Activated CD4-positive, alpha-beta T cell treated with anti-CD3 and anti-CD28 coated beads for 24 hours (primary cell): Measurements from ENCODE around the gene SLC19A3.
"Not testable (repeated sequence)": the region's sequence is repeated elsewhere in the genome, so short reads cannot be mapped to it uniquely, and the experiment has no call there.

ENCODE experiments used
- DNase-seq, 2 donors: peaks; one replicate each; pipeline ENCODE4 v3.0.0-alpha.2; 2020; ENCODE audit warnings: low read depth in 2 of 2

The SLC19A3 gene

GRCh38 chr2:227717687-227718567 lies at the start of gene SLC19A3:
TSS of gene SLC19A3 (minus strand) at chr2:227718028. CDS start at chr2:227702318, 15,710 bp downstream.
- peak in 1 of 2 donors; percentile 1 for DNase-seq

DNA sequence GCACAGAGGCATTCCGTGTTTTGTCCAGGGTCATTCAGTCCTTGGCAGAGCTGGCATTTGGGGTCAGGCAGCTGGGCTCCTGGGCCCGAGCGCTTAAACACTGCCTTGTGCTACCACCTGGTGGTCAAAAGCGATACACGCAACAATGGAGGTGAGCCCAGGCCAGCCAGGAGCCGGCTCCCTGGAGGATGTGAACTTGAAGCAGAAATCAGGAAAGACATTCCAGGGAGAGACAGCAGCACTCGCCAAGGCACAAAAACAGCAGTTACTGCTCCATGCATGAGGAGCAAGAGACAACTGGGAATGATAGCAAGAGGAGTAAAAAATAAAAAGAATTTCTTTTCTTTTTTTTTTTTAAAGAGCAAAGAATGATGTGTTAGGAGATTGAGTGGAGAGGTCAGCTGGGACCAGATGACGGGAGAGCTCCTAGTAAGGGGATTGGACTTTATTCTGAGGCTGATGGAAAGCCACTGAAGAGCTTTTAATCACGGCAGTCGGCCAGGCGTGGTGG lies 48.6 kb upstream of the SLC19A3 start:
- DNase-seq: peak; percentile 34 to 41

GRCh38 chr2:227765788-227766372 lies 48.1 kb upstream of the SLC19A3 start:
- no peak for DNase-seq

- no peak for DNase-seq
Observed at GRCh38 chr2:227761740-227762476, 44.1 kb upstream of the SLC19A3 start.

DNA sequence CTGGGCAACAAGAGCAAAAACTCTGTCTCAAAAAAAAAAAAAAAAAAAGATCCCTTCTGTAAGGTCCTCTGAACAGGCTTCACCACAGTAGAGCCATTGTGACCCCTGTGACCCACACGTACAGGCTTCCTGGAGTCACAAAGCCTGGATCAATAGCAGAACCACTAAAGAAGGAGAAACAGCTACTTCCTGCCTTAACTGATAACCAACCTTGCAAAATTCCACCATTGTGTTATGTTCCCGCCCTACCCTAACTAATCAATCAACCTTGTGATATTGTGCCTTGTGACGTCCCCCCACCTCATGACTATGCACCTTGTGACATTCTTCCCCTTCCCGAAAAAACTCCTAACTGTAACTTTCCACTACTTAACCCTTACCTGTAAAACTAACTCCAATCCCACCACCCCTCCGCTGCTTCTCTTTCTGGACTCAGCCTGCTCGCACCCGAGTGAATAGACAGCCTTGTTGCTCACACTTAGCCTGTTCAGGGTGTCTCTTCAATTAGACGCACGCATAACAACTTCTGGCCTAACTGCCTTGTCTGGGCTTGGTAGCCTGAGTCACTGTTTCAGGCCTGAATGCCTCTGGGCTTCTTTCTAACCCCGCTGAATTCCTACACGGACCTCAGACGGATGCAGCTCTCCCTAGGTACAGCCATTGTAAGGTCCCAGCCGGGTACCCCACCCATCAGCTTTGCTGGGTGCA lies 41.7 kb upstream of the SLC19A3 start:
- DNase-seq: no peak

DNA sequence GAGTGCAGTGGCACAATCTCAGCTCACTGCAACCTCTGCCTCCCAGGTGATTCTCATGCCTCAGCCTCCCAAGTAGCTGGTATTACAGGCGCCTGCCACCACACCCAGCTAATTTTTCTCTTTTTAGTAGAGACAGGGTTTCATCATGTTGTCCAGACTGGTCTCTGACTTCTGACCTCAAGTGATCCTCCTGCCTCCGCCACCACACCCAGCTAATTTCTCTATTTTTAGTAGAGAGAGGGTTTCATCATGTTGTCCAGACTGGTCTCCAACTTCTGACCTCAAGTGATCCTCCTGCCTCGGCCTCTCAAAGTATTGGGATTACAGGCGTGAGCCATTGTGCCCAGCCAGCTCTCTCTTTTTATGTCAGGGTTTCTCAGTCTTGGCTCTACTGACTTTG lies 38.4 kb upstream of the SLC19A3 start:
- DNase-seq: not testable (repeated sequence)

DNA sequence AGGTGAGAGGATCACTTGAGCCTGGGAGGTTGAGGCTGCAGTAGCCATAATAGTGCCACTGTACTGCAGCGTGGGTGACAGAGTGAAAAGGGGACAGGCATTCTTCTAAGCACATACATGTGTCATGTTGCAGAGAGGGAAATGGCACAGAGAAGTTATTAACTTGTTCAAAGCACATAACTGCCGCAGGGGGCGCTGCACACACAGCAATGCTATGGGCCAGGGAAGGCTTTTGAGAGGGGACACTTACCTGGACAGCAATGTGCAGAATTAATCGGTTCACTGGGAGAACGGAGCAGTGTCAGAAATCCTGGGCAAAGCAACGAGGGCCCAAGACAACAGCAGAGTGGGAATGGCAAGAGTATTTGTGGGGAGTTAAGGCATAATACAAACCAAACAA lies 30.3 kb upstream of the SLC19A3 start:
- no peak for DNase-seq

- DNase-seq: no peak
Observed at GRCh38 chr2:227745594-227745993, 27.8 kb upstream of the SLC19A3 start, which contains the start of gene SCYGR8. TSS of gene SCYGR8 (plus strand) at chr2:227745894. CDS start at chr2:227745894, 0 bp downstream.

DNA sequence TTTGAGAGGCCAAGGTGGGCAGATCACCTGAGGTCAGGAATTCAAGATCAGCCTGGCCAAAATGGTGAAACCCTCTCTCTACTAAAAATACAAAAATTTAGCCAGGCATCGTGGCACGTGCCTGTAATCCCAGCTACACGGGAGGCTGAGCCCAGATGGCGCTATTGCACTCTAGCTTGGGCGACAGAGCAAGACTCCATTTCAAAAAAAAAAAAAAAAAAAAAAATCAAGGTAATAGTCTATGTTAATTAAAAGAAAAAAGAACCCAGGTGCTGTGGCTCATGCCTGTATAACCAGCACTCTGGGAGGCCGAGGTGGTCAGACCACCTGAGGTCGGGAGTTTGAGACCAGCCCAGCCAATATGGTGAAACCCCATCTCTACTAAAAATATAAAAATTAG lies 22.9 kb upstream of the SLC19A3 start:
- DNase-seq: not testable (repeated sequence)

DNA sequence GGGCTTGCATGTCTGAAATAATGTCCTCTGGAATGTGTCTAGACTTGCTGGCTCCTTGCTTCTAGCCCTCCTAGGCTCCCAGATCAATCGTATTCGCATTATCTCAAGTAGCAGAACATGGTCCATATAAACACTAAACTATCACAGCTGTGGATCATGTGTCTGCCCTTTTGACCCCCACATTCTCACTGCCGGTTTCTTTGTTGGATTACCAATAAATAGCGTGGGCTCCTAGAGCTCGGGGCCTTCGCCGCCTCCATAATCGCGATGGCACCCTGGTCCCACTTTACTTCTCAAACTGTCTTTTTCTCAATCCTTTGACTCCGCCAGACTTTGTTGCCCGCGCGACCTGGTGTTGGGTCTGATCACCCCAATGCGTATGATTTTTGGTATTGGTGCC lies 21.5 kb upstream of the SLC19A3 start:
- DNase-seq: no peak

DNA sequence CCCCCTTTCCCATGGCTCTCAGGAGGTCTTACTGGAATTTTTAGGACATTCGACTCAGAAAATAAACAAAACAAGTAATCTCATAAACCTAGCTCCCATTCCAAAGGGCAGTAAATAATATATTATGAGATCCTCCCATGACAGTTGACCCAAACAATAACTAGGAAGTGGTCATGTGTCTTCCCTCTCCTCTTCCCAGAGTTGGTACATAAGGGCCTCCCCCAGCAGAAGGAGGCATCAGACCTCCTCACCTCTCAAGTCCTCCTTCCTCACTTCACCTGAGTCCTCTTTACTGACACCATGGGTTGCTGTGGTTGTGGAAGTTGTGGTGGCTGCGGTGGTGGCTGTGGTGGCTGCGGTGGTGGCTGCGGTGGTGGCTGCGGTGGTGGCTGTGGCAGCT lies 10.2 kb upstream of the SLC19A3 start, which contains the start of gene SCYGR7:
Gene SCYGR7, plus strand, starts transcription at position 301 of the 400 bp plus-strand sequence. Its CDS starts 0 bp downstream, at position 301.
- no peak for DNase-seq

GRCh38 chr2:227724394-227725039 lies 6.7 kb upstream of the SLC19A3 start, which contains the start of gene SCYGR6:
TSS of gene SCYGR6 (minus strand) at chr2:227724757. CDS start at chr2:227724757, 0 bp downstream.
- DNase-seq: no peak

DNA sequence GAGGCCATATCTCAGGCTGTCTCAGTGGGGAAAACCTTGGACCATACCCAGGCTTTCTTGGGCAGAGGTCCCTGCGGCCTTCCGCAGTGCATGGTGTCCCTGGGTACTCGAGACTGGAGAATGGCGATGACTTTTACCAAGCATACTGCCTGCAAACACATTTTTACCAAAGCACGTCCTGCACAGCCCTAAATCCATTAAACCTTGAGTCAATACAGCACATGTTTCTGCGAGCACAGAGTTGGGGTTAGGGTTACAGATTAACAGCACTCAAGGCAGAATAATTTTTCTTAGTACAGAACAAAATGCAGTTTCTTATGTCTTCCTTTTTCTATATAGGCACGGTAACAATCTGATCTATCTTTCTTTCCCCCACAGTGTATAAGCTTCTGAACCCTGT lies 5.0 kb upstream of the SLC19A3 start:
- DNase-seq: not testable (repeated sequence)

- no peak for DNase-seq
Observed at GRCh38 chr2:227720680-227721079, 2.9 kb upstream of the SLC19A3 start.

DNA sequence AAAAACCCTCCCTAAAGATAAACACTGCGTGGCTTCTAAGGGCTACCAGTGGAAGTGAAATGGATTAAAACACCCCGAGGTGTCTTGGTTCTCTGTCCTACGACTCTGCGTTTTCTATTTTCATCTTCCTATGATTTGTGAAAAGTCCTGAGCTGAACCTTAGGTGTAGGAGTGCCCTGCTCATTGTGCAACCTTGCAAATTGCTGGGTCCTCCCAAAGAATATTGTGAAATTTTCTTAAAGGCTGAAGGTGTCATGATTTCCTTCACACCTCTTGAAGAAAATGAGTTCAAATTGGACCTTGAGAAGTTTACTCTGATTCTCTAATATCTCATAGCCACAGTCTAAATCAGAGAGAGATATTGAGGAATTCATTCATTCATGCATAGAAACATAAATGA lies 1.8 kb upstream of the SLC19A3 start:
- no peak for DNase-seq

DNA sequence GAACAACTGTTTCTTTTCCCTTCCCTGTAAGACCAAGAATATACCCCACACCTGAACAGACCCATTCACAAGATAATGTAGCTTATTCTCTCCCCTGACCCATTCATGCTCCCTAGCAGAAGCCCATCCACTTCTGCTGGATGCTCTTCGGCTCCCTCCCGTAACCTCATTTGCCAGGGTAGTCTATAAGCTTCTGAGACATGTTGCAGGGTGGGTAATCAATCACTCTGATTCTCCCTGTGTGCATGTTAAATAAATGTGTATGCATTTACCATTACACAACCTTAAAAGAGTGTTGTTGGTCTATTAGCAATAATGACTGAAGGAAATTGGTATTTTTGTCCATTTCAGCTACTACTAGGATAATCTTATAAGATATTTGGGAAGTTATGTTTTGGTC lies 1.3 kb downstream of the SLC19A3 start:
- DNase-seq: no peak

GRCh38 chr2:227713291-227713690 lies 4.5 kb downstream of the SLC19A3 start:
- DNase-seq: no peak

- DNase-seq: no peak
Observed at GRCh38 chr2:227710986-227711385, 6.8 kb downstream of the SLC19A3 start.

- no peak for DNase-seq
Observed at GRCh38 chr2:227707390-227707789, 10.4 kb downstream of the SLC19A3 start.

DNA sequence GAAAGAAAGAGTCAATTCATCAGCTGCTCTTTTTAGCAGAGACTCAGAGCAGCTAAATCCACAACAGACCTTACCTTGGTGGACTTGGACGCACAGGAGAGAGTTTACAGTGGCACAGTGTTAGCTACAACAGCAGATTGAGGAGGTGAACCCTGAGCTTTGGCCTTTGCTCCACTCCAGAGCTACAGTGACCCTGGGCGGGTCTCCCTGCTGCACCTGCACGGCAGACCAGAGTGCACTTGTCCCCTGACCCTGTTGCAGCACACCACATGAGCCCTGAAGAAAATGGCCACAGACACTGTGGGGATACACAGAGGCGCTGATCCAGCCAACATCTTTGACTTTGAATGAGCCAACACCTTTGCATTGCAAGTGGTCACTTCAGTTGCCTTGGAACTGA lies 11.0 kb downstream of the SLC19A3 start:
- DNase-seq: no peak

GRCh38 chr2:227703961-227704360 lies 13.9 kb downstream of the SLC19A3 start:
- no peak for DNase-seq
